ENCODE results near the gene HSPB3.

DNA sequence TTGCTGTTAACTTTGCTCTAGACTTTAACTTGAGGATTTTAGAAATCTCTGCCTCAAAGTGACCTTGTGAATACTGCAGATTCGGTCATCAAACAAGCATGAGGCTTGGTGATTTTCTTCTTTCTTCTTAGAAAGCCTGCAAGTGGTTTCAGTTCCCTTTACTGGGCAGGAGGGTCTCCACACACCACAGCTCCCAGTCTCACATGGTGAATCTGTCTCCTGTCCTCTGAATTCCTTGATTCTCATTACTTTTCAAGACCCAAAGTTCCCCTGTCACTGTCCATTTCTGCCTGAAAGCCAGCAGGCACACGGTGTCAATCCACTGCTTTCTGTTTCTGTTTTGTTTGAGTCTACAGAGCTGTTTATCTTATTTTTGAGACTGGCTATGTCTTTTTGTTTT is 14.1 kb downstream of the HSPB3 start:
- TF ChIP-seq CTCF (IDR thresholded peaks at IDR 0.05), result no peak
- TF ChIP-seq POLR2A (IDR thresholded peaks at IDR 0.05), result no peak

All from testis (tissue), 2 donors.